Suppressor macrophage (primary cell): ENCODE measurements around the gene CDK5RAP2.

Source experiments
- DNase-seq, 4 experiments: peaks; one replicate each; pipeline ENCODE4 v3.0.0-alpha.2; 2020 to 2022

Gene CDK5RAP2

DNA sequence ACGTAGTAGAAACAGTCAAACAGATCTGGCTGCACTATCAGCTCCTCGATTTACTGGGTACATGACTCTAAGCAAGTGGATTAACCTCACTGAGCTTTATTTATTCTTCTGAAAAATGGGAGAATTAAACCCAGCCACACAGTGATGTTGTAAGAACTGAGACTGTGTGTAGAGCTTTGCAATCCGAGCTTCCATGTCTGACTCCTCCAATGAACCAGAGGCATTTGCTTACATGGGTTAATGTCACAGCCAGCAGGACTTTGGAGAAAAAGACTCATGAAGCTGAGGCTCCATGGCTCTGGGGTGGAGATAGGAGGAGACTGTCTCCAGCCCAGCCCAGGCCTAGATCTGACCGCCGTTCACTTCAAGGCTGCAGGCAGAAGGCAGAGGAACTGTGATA, 201.3 kb downstream of the CDK5RAP2 start:
- DNase-seq, result no peak

- DNase-seq, result no peak
Observed at GRCh38 chr9:120377268-120378159, 202.5 kb downstream of the CDK5RAP2 start.

GRCh38 chr9:120376101-120376500, 203.9 kb downstream of the CDK5RAP2 start:
- no peak for DNase-seq

DNA sequence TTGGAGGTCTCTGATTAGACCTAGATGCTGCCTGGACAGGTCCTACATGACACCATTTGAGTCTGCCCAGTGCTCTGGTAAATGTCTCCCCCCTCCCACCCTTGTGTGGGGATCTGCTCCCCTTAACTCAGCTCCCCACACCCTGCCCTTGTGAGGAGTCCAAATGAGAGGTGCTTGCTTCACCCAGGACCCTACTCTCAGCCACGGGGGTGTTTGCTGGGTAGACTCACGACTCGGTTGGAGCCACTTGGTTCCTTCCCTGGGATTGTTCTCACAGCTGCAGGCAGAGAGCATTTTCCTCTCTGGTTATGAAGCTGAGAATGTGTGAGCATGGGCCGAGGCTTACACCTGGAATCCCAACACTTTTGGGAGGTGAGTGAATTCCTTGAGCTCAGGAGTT, 204.7 kb downstream of the CDK5RAP2 start:
- no peak for DNase-seq

DNA sequence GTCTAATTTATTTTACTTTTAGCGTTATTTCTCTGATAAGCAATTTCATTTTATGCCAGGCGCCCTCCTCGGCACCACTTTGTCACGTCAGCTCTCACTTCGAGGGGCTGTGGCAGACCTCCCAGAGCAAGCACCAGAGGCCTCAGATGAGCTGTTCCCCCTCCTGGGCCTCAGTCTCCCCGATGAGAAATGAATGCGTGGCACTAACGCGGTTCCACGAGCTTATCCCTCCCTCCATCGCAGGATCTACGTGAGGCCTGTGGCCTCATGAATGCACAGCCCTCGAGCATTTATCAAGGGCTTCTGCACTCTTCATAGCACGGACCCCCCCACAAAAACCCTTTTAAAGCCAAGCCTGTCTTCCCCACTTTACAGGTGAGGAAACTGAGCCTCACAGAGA, 205.2 kb downstream of the CDK5RAP2 start:
- DNase-seq, result no peak

GRCh38 chr9:120374239-120374638, 205.7 kb downstream of the CDK5RAP2 start:
- no peak for DNase-seq

GRCh38 chr9:120372040-120372439, 207.9 kb downstream of the CDK5RAP2 start:
- DNase-seq, result no peak

DNA sequence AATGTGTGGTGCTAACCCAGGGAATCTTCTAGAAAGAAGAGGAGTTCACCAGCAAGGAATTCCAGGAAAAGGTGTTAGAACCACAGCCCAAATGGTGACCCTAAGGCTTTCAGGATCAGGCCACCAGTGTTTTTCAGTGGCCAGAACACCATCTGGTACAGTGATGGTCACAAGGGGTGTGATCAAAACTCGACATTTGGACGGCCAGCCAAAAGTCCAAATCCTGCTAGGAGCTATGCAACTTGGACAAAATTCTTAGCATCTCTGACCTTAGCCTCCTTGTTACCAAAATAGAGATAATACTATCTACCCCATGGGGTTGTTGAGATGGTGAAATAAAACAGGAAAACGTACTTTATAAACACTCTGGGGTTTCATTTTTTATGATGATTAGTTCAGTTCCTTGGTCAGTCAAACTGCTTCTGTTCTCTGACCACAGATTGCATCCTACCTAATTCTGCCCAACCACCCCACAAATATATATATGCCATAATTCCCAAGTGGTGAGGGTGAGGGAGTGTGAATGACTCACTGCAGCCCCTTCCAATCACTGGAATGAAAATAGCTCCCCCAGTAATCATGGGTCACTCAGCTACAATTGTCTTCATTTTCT, 210.3 kb downstream of the CDK5RAP2 start:
- no peak for DNase-seq

DNA sequence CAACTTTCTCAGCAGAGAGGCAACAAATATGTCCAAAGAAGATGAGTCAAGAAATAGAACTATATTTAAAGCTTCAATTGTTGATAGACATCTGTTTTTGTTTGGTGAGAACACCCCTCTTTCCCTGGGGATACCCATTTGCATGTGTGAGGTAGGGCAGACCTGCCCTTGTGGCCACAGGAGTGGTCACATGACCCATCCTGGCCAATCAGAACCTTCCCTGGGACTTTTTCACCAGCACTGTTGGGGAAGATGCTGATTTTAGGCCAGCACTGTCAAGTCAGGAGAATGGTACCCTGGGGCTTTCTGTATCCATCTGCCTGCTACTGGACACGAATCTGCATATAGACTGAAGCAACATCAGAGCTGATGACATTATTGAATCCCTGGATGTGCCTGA, 211.2 kb downstream of the CDK5RAP2 start:
- DNase-seq, result no peak

DNA sequence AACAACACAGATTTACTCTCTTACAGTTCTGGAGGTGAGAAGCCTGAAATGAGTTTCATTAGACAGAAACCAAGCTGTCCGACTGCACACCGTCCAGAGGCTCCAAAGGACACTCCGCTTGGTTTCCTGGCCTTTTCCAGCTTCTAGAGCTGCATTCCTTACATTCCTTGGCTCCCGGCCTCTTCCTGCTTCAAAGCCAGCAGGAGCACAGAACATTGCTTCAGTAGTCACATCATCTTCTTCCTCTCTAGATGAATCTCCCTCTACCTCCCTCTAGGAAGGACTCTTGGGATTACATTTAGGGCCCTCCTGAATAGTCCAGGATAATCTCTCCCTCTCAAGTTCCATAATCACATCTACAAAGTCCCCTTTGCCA, 213.3 kb downstream of the CDK5RAP2 start:
- DNase-seq, result no peak

GRCh38 chr9:120365386-120365785, 214.6 kb downstream of the CDK5RAP2 start:
- DNase-seq, result peak in 3 of 4 experiments; percentile 30 to 39 (median 31)

- DNase-seq, result no peak
Observed at GRCh38 chr9:120363697-120364096, 216.3 kb downstream of the CDK5RAP2 start.

DNA sequence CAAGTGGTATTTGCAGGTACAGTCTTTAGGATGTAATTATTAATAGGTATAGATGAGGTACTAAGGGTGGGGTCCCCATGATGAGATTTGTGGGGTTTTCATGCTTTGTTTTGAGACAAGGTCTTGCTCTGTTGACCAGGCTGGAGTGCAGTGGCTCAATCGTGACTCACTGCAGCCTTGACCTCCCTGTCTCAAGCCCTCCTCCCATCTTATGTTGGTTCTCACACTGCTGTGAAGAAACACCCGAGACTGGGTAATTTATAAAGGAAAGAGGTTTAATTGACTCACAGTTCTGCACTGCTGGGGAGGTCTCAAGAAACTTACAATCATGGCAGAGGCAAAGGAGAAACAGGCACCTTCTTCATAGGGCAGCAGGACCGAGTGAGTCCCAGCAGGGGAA, 217.5 kb downstream of the CDK5RAP2 start:
- no peak for DNase-seq

- DNase-seq, result no peak
Observed at GRCh38 chr9:120361551-120361950, 218.4 kb downstream of the CDK5RAP2 start.

DNA sequence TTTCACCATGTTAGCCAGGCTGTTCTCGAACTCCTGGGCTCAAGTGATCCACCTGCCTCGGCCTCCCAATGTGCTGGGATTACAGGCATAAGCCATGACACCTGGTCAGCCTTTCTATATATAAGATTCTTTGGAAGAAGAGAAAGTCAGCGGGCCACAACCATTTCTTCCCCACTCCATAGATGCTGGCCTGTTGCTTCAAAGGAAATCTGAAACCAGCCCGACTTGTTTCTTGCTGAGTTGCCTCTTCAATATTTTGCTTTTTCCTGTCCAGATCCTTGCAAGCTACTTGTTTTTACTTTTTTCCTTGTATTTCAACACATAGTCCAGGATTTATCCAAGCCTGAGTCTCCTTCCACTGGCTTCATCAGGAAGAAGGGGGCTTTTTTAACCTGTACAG, 219.5 kb downstream of the CDK5RAP2 start:
- no peak for DNase-seq

- no peak for DNase-seq
Observed at GRCh38 chr9:120360046-120360445, 219.9 kb downstream of the CDK5RAP2 start.

DNA sequence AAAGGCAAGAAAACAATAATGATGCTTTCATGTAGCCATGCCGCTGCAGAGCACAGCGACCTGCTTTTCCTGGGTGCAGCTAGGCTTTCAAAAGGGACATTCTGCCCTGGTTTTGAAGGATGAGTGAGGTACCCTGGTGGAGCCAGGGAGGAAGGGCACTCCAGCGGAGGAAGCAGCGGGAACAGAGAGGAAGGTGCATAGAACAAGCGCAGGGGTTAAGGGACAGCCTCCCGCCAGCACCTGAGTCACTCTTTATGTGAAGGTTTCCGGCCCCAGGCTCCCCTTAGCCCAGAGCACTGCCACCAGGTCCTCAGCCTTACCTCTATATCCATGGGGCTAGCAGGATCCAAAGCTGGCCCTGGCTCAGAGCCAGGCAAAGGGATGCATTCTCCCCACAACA, 221.1 kb downstream of the CDK5RAP2 start:
- no peak for DNase-seq

- DNase-seq, result no peak
Observed at GRCh38 chr9:120353506-120353905, 226.5 kb downstream of the CDK5RAP2 start.

GRCh38 chr9:120351106-120351505, 228.9 kb downstream of the CDK5RAP2 start:
- no peak for DNase-seq

DNA sequence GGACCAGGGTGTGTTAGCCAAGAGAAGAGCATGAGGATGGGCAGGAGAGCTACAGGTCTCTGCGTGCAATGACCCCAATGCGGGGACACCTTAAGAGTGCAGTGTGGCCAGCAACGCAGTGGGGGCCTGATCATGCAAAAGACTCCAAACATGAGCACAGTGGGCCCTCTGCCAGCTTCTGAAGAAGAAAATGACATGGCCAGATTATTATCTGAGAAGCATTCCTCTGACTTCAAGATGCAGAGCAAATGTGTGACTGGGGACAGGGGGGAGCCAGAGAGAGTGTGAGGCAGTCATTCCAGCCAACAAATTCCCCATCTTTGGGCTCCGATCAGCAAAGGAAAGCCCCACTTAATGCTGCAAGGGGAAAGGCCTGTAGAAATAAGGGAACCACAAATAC, 229.4 kb downstream of the CDK5RAP2 start:
- no peak for DNase-seq

DNA sequence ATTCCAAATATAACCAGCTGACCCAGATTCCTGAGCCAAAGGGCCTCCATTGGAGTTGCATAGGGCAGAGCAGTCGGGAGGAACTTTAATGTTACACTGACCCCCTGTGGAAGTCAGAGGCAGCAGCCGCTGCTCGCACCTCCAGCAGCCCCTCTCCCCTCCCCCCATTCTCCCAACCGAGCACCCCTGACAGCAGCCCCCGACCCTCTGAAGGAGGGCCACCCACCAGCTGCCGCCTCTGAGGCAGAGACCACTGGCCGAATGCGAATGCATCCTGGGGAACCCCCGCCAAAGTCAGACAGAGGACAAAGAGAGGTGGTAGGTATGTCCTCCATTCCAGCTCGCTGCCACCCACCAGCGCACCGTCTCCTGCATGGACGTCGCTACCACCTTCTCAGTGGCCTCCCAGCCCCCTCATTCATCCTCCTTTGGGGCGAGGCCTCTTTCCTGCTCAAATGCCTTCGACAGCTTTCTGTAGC, 231.0 kb downstream of the CDK5RAP2 start:
- DNase-seq, result peak; percentile 21 to 52 (median 38)

- no peak for DNase-seq
Observed at GRCh38 chr9:120345379-120345778, 234.6 kb downstream of the CDK5RAP2 start.

DNA sequence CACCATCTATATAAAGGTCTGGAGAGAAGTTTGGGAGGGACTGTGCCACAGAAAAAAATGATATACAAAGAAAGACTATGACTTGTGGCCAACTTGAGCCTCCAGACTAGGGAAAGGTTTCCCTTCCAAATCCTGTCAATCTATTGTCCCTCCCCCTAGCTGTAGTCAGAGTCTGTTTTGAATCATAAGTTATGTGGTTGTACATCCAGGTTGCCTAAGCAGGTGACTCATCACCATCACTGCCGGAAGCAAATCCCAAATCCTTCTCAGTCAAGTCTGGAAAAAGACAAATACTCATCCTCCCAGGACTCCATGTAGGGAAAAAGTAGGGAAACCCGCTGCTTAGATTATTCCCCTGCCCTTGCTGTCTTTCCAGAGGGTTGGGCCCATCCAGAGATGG, 235.7 kb downstream of the CDK5RAP2 start:
- no peak for DNase-seq

DNA sequence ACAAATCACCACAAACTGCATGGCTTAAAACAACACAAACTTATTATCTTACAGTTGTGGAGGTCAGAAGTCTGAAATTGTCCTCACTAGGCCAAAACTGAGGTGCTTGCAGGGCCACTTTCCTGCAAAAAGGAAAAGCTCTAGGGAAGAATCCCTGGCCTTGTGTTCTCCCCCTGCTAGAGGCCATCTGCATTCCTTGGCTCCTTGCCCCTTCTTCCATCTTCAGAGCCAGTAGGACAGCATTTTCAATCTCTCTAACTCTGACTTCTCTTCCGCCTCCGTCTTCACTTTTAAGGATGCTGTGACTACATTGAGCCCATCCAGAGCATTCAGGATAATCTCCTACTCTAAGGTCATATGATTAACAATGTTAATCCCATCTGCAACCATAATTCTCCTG, 236.6 kb downstream of the CDK5RAP2 start:
- no peak for DNase-seq
